GM12878 (cell line): ENCODE measurements around the gene OSBPL2. TPM values are rescaled to one million over a fixed set of nuclear protein-coding genes. Genes with fewer than 3 reads are reported as not detected.

Experiments
- MEF2A ChIP-seq: IDR thresholded peaks from 2 replicates; pipeline ENCODE4 v1.6.1; 2011; ENCODE audit warnings: low read depth, mild to moderate bottlenecking, low read length, moderate library complexity; ENCODE audit not compliant: insufficient read depth
- POLR2AphosphoS2 ChIP-seq: IDR thresholded peaks from 2 replicates; pipeline ENCODE4 v1.6.1; 2011; ENCODE audit warnings: low read depth, mild to moderate bottlenecking, low read length, improper control_type of control experiment, moderate library complexity
- SKIL ChIP-seq: fragments of 450-650 bp; IDR thresholded peaks from 2 replicates; pipeline ENCODE4 v1.6.1; 2017; ENCODE audit warnings: mild to moderate bottlenecking, low read depth, inconsistent platforms; ENCODE audit not compliant: poor library complexity, severe bottlenecking
- SREBF2 ChIP-seq: IDR thresholded peaks from 2 replicates; pipeline ENCODE4 v1.6.1; 2012; ENCODE audit warnings: mild to moderate bottlenecking, low read length
- ZBTB40 ChIP-seq: fragments of 450-650 bp; IDR thresholded peaks from 2 replicates; pipeline ENCODE4 v1.6.1; 2016; ENCODE audit warnings: mild to moderate bottlenecking, moderate library complexity, borderline replicate concordance
- polyA plus RNA-seq, 11 experiments: library from polyadenylated mRNA; depleted of rRNA in 4 of 11; unstranded in 6 of 11; stranded (reverse) in 5 of 11; fragments of >200 nt; fragmentation: Nextera tagmentation in 4 of 11; fragmentation: Illumina TruSeq in 1 of 11; extraction: Ambion mirVana in 4 of 11; extraction: Trizol in 1 of 11; gene quantifications; 1 replicate in 1 of 11; 2 replicates in 10 of 11; pipeline versions ENCODE4 v1.2.1 to v1.2.3, GENCODE V29; 2011 to 2016; ENCODE audit warnings: inconsistent platforms in 2 of 11, missing spikeins in 2 of 11, low read depth in 1 of 11
- total RNA-seq, 4 experiments: library from RNA; depleted of rRNA in 3 of 4; stranded (reverse); fragments of >200 nt in 3 of 4; fragmentation: Illumina TruSeq in 1 of 4; extraction: Trizol in 1 of 4; gene quantifications; 2 replicates each; pipeline versions ENCODE4 v1.2.1 to v1.2.3, GENCODE V29; 2013 to 2021

The OSBPL2 gene
- total and polyA plus RNA-seq, 10 of the 15 experiments (the other 5 are each of a cell fraction or from before 2014, with no cell fraction given), result 2.8 to 22.3 (median 14.7) TPM

GRCh38 chr20:62216636-62217566 is 21.4 kb upstream of the OSBPL2 start (continued):
- TF ChIP-seq SKIL (no peak), POLR2AphosphoS2 (no peak), MEF2A (no peak), SREBF2 (no peak), ZBTB40 (no peak)
